MM.1S (cell line): Measurements from ENCODE around the gene BMF.
A peak's percentile ranks its signal among the peaks of the same experiment; 100 is the strongest.

ENCODE experiments used
- DNase-seq: peaks from one replicate; pipeline ENCODE4 v3.0.0-alpha.2; 2015
- H2AFZ ChIP-seq: fragments of 300-600 bp; sonication (generic); 2 replicates; pipeline ENCODE4 v1.6.0; 2016; ENCODE audit warnings: antibody characterized with exemption, low read length
- H3F3A ChIP-seq: fragments of 300-600 bp; sonication (generic); 2 replicates; pipeline ENCODE4 v1.6.1; 2016; ENCODE audit warnings: mild to moderate bottlenecking, antibody characterized with exemption, low read length, moderate library complexity, mixed read lengths; ENCODE audit not compliant: insufficient read depth
- H3K27ac ChIP-seq: fragments of 300-600 bp; sonication (generic); 2 replicates; pipeline ENCODE4 v1.5.1; 2016; ENCODE audit warnings: mild to moderate bottlenecking, low read length
- H3K27me3 ChIP-seq: fragments of 300-600 bp; sonication (generic); replicated peaks from 2 replicates; pipeline ENCODE4 v1.6.0; 2016; ENCODE audit warnings: low read length; ENCODE audit not compliant: insufficient read depth
- H3K36me3 ChIP-seq: fragments of 300-600 bp; sonication (generic); replicated peaks from 2 replicates; pipeline ENCODE4 v1.6.1; 2016; ENCODE audit warnings: mild to moderate bottlenecking, low read length, mixed read lengths; ENCODE audit not compliant: insufficient read depth
- H3K4me1 ChIP-seq: fragments of 300-600 bp; sonication (generic); 2 replicates; pipeline ENCODE4 v1.6.1; 2016; ENCODE audit warnings: low read length, mixed read lengths
- H3K4me2 ChIP-seq: fragments of 300-600 bp; sonication (generic); 2 replicates; pipeline ENCODE4 v1.6.0; 2016; ENCODE audit warnings: low read depth, low read length
- H3K4me3 ChIP-seq: fragments of 300-600 bp; sonication (generic); 2 replicates; pipeline ENCODE4 v1.5.1; 2016; ENCODE audit warnings: low read length, mixed read lengths
- H3K79me2 ChIP-seq: fragments of 300-600 bp; sonication (generic); 2 replicates; pipeline ENCODE4 v1.6.1; 2016; ENCODE audit warnings: mixed run types, low read length, mixed read lengths
- H3K9ac ChIP-seq: fragments of 300-600 bp; sonication (generic); 2 replicates; pipeline ENCODE4 v1.6.1; 2016; ENCODE audit warnings: low read length, mixed read lengths
- H3K9me2 ChIP-seq: fragments of 300-600 bp; sonication (generic); replicated peaks from 2 replicates; pipeline ENCODE4 v1.6.1; 2016; ENCODE audit warnings: mild to moderate bottlenecking, low read length, mixed read lengths; ENCODE audit not compliant: insufficient read depth
- H3K9me3 ChIP-seq: fragments of 300-600 bp; sonication (generic); replicated peaks from 2 replicates; pipeline ENCODE4 v1.6.1; 2016; ENCODE audit warnings: mild to moderate bottlenecking, low read length, mixed read lengths; ENCODE audit not compliant: insufficient read depth
- H4K20me1 ChIP-seq: fragments of 300-600 bp; sonication (generic); 2 replicates; pipeline ENCODE4 v1.6.1; 2016; ENCODE audit warnings: mild to moderate bottlenecking, low read length, moderate library complexity, mixed read lengths; ENCODE audit not compliant: insufficient read depth
- CTCF ChIP-seq: fragments of 300-600 bp; sonication (generic); IDR thresholded peaks from 2 replicates; pipeline ENCODE4 v1.5.1; 2016; ENCODE audit warnings: antibody characterized with exemption, low read length, mixed read lengths
- EZH2 ChIP-seq: fragments of 300-600 bp; sonication (generic); optimal IDR thresholded peaks from 2 replicates; pipeline ENCODE3; 2017; ENCODE audit warnings: low read depth, mild to moderate bottlenecking, antibody characterized with exemption, low read length, mixed read lengths
- EZH2phosphoT487 ChIP-seq: fragments of 300-600 bp; sonication (generic); IDR thresholded peaks from 2 replicates; pipeline ENCODE4 v1.6.1; 2018; ENCODE audit warnings: antibody characterized with exemption, low read length

The BMF gene

GRCh38 chr15:40084650-40085049 is 24.0 kb downstream of the BMF start:
- H3K27me3 ChIP-seq, result no peaks in the 10 kb centered on the region
- H3K4me2 ChIP-seq, result no peak overlapping the region
- H3K27ac ChIP-seq, result no peak overlapping the region
- H2AFZ ChIP-seq, result no peak overlapping the region
- 0 out of 2 replicates have a peak, but pooled peaks cover 3% of the 10 kb centered on the region for H3F3A ChIP-seq
- H3K9me2 ChIP-seq, result no peaks in the 10 kb centered on the region
- peaks cover 6% of the 10 kb centered on the region for H3K4me1 ChIP-seq
- no peaks in the 10 kb centered on the region for H3K9me3 ChIP-seq
- H3K4me3 ChIP-seq, result no peak overlapping the region
- TF ChIP-seq CTCF, result no peak
- no peak for TF ChIP-seq EZH2phosphoT487
- no peak for TF ChIP-seq EZH2
- no peaks in the 10 kb centered on the region for H4K20me1 ChIP-seq
- H3K9ac ChIP-seq, result no peak overlapping the region
- no peaks in the 10 kb centered on the region for H3K36me3 ChIP-seq
- no peak for DNase-seq
- H3K79me2 ChIP-seq, result no peaks in the 10 kb centered on the region

GRCh38 chr15:40082195-40082883 is 26.3 kb downstream of the BMF start:
- Histone ChIP-seq H3K4me3 (peak overlapping the region; percentile 49), H3K27me3 (no peaks in the 10 kb centered on the region), H3K9ac (peak overlapping the region; percentile 41; the same call in 1 of the 2 replicates), H3K27ac (no peak overlapping the region), H3K4me2 (peak overlapping the region; percentile 74), H2AFZ (peak overlapping the region; percentile 89), H3K79me2 (no peaks in the 10 kb centered on the region), H3K9me3 (no peaks in the 10 kb centered on the region), H4K20me1 (no peaks in the 10 kb centered on the region), H3F3A (0 out of 2 replicates have a peak, but pooled peaks cover 3% of the 10 kb centered on the region), H3K4me1 (peaks cover 6% of the 10 kb centered on the region), H3K36me3 (no peaks in the 10 kb centered on the region), H3K9me2 (no peaks in the 10 kb centered on the region)
- DNase-seq, result no peak
- TF ChIP-seq EZH2, result no peak
- no peak for TF ChIP-seq CTCF
- no peak for TF ChIP-seq EZH2phosphoT487

GRCh38 chr15:40081691-40082194 is 26.9 kb downstream of the BMF start:
- Histone ChIP-seq H3K4me2 (peak overlapping the region; percentile 74), H3F3A (0 out of 2 replicates have a peak, but pooled peaks cover 3% of the 10 kb centered on the region), H3K27ac (no peak overlapping the region), H4K20me1 (no peaks in the 10 kb centered on the region), H3K79me2 (no peaks in the 10 kb centered on the region), H3K9ac (peak overlapping the region; percentile 41), H2AFZ (peak overlapping the region; percentile 89), H3K27me3 (no peaks in the 10 kb centered on the region), H3K4me3 (peak overlapping the region; percentile 49), H3K9me2 (no peaks in the 10 kb centered on the region), H3K36me3 (no peaks in the 10 kb centered on the region), H3K9me3 (no peaks in the 10 kb centered on the region), H3K4me1 (peaks cover 6% of the 10 kb centered on the region)
- peak; percentile 48 for DNase-seq
- TF ChIP-seq CTCF (no peak), EZH2phosphoT487 (no peak), EZH2 (no peak)
